HEK293T (cell line): ENCODE measurements around the gene NAA25.
"Not testable (repeated sequence)": the region's sequence is repeated elsewhere in the genome, so short reads cannot be mapped to it uniquely, and the experiment has no call there.

ENCODE experiments used
- CTCF ChIA-PET: fragments of 350-600 bp; formaldehyde crosslinking; extraction: SDS; loops from one replicate; lab custom pipeline; 2021; ENCODE audit warnings: antibody characterized with exemption, inconsistent platforms; lab: Yijun Ruan, JAX
- POLR2A ChIA-PET: fragments of 350-600 bp; formaldehyde crosslinking; extraction: SDS; loops from one replicate; lab custom pipeline; 2020; ENCODE audit warnings: antibody characterized with exemption, inconsistent platforms; lab: Yijun Ruan, JAX
- DNase-seq: peaks from one replicate; pipeline ENCODE4 v3.0.0; 2012; ENCODE audit warnings: mixed read lengths; ENCODE audit errors: extremely low spot score
- ARNT ChIP-seq: fragments of 450-650 bp; IDR thresholded peaks from 2 replicates; pipeline ENCODE4 v1.6.1; 2017; ENCODE audit warnings: mild to moderate bottlenecking
- BHLHE40 ChIP-seq: fragments of 450-650 bp; IDR thresholded peaks from 2 replicates; pipeline ENCODE4 v1.6.1; 2016; ENCODE audit warnings: mild to moderate bottlenecking, moderate library complexity, borderline replicate concordance
- CTBP1 ChIP-seq: fragments of 450-650 bp; IDR thresholded peaks from 2 replicates; pipeline ENCODE4 v1.6.1; 2016; ENCODE audit warnings: borderline replicate concordance
- ELF4 ChIP-seq: fragments of 450-650 bp; IDR thresholded peaks from 2 replicates; pipeline ENCODE4 v1.6.1; 2017; ENCODE audit warnings: antibody characterized with exemption
- FOXA1 ChIP-seq: fragments of 450-650 bp; IDR thresholded peaks from 2 replicates; pipeline ENCODE4 v1.6.1; 2016; ENCODE audit warnings: mild to moderate bottlenecking
- FOXK2 ChIP-seq: fragments of 450-650 bp; IDR thresholded peaks from 2 replicates; pipeline ENCODE4 v1.6.1; 2016; ENCODE audit warnings: mild to moderate bottlenecking
- FOXM1 ChIP-seq: fragments of 450-650 bp; IDR thresholded peaks from 2 replicates; pipeline ENCODE4 v1.6.1; 2017; ENCODE audit warnings: mild to moderate bottlenecking, borderline replicate concordance
- HDGF ChIP-seq: fragments of 450-650 bp; IDR thresholded peaks from 2 replicates; pipeline ENCODE4 v1.6.1; 2017; ENCODE audit warnings: antibody characterized with exemption, borderline replicate concordance
- L3MBTL2 ChIP-seq: fragments of 450-650 bp; conservative IDR thresholded peaks from 2 replicates; pipeline ENCODE4 v1.6.1; 2016; ENCODE audit warnings: mild to moderate bottlenecking
- LEF1 ChIP-seq: fragments of 450-650 bp; IDR thresholded peaks from 2 replicates; pipeline ENCODE4 v1.6.1; 2017; ENCODE audit warnings: mild to moderate bottlenecking, borderline replicate concordance
- NFRKB ChIP-seq: fragments of 450-650 bp; IDR thresholded peaks from 2 replicates; pipeline ENCODE4 v1.6.1; 2016; ENCODE audit warnings: mild to moderate bottlenecking, moderate library complexity
- PKNOX1 ChIP-seq: fragments of 450-650 bp; IDR thresholded peaks from 2 replicates; pipeline ENCODE4 v1.6.1; 2016
- SP1 ChIP-seq: fragments of 450-650 bp; IDR thresholded peaks from 2 replicates; pipeline ENCODE4 v1.6.1; 2017
- SUZ12 ChIP-seq: fragments of 450-650 bp; IDR thresholded peaks from 2 replicates; pipeline ENCODE4 v1.6.1; 2016; ENCODE audit warnings: mild to moderate bottlenecking
- TARDBP ChIP-seq: fragments of 450-650 bp; IDR thresholded peaks from 2 replicates; pipeline ENCODE4 v1.6.1; 2016
- ZNF384 ChIP-seq: fragments of 450-650 bp; IDR thresholded peaks from 2 replicates; pipeline ENCODE4 v1.6.1; 2016

Gene NAA25

DNA sequence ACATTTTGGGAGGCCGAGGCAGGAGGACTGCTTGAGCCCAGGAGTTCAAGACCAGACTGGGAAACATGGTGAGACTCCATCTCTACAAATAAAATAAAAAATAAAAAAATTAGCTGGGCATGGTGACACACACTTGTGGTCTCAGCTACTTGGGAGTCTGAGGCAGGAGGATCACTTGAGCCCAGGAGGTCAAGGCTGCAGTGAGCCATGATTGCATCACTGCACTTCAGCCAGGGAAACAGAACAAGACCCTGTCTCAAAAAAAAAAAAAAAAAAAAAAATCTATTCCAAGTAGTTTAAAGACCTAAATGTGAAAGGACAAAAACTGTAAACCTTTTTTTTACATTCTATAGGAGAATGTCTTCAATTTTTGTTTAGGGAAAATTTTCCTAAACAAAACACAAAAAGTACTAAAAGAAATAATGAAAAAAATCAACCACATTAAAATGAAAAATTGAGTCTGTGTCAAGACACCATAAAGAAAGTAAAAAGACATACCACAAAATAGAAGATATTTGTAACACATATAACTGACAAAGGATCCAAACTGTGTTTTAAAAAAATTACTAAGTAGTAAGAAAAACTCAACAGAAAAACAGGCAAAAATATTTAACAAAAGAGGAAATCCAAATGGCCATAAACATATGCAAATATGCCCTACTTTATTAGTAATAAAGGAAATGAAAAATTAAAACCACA is 112.7 kb downstream of the NAA25 start:
- DNase-seq = no peak
- TF ChIP-seq L3MBTL2 (no peak), PKNOX1 (no peak), SP1 (no peak), FOXM1 (no peak), CTBP1 (no peak), BHLHE40 (no peak), ZNF384 (no peak), FOXA1 (no peak)
- ChIA-PET CTCF (no interaction called here), POLR2A (interaction anchor here (0.7 kb wide), 1 partner anchor 16 kb away, joined by 3 read pairs; no protein-coding TSS in a partner anchor)

- POLR2A ChIA-PET, CTCF ChIA-PET, DNase-seq: not testable (repeated sequence)
Observed at GRCh38 chr12:111994211-111995111, 114.1 kb downstream of the NAA25 start.

- TF ChIP-seq L3MBTL2 (no peak), PKNOX1 (no peak), LEF1 (no peak), FOXA1 (no peak), ARNT (no peak), FOXM1 (no peak), TARDBP (no peak), HDGF (no peak), ELF4 (no peak), CTBP1 (no peak), FOXK2 (no peak), ZNF384 (no peak), NFRKB (no peak), SP1 (no peak), SUZ12 (no peak), BHLHE40 (no peak)
- no peak for DNase-seq
- ChIA-PET POLR2A (no interaction called here), CTCF (no interaction called here)
Observed at GRCh38 chr12:111993292-111994150, 115.1 kb downstream of the NAA25 start.

- TF ChIP-seq FOXK2 (no peak), TARDBP (no peak), ZNF384 (no peak), SUZ12 (no peak), ELF4 (no peak), CTBP1 (no peak), FOXA1 (no peak), SP1 (no peak), ARNT (no peak)
- ChIA-PET POLR2A (no interaction called here), CTCF (no interaction called here)
- no peak for DNase-seq
Observed at GRCh38 chr12:111992464-111992863, 116.1 kb downstream of the NAA25 start.

GRCh38 chr12:111991946-111992345 is 116.6 kb downstream of the NAA25 start:
- POLR2A ChIA-PET = no interaction called here
- DNase-seq = no peak
- CTCF ChIA-PET = no interaction called here
- no peak for TF ChIP-seq HDGF
- no peak for TF ChIP-seq L3MBTL2
- TF ChIP-seq FOXM1 = no peak
- no peak for TF ChIP-seq LEF1
- no peak for TF ChIP-seq SP1
- TF ChIP-seq CTBP1 = no peak
- no peak for TF ChIP-seq ARNT
- no peak for TF ChIP-seq PKNOX1
- TF ChIP-seq BHLHE40 = no peak
- no peak for TF ChIP-seq SUZ12
- no peak for TF ChIP-seq ZNF384
- no peak for TF ChIP-seq NFRKB
- no peak for TF ChIP-seq TARDBP
- no peak for TF ChIP-seq FOXK2

DNA sequence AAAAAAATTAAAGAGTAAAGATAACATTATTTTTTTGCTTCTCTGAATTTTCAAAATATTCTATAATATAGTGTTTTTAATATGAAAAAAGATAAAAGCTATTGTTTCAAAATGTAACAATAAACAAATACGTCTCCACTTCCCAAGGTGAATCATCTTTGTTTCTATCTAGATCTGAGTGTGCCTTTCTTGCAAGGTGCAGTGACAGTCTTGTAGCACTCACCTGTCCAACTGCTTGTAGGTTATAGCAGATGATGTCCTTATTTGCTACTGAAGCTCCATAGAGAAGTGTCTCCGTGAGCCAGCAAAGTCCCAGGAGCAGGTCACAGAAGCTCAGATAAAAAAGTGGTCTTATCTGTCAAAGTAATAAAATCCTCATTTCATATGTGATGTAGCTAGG is 117.0 kb downstream of the NAA25 start:
- ChIA-PET POLR2A (no interaction called here), CTCF (no interaction called here)
- no peak for TF ChIP-seq ARNT
- no peak for TF ChIP-seq HDGF
- no peak for TF ChIP-seq FOXA1
- no peak for TF ChIP-seq PKNOX1
- TF ChIP-seq SP1 = no peak
- no peak for TF ChIP-seq NFRKB
- no peak for TF ChIP-seq FOXM1
- no peak for TF ChIP-seq L3MBTL2
- TF ChIP-seq CTBP1 = no peak
- no peak for TF ChIP-seq ELF4
- TF ChIP-seq TARDBP = no peak
- TF ChIP-seq LEF1 = no peak
- no peak for TF ChIP-seq FOXK2
- TF ChIP-seq BHLHE40 = no peak
- TF ChIP-seq ZNF384 = no peak
- TF ChIP-seq SUZ12 = no peak
- DNase-seq = no peak
